ENCODE measurements around the gene NXN.

The NXN gene

DNA sequence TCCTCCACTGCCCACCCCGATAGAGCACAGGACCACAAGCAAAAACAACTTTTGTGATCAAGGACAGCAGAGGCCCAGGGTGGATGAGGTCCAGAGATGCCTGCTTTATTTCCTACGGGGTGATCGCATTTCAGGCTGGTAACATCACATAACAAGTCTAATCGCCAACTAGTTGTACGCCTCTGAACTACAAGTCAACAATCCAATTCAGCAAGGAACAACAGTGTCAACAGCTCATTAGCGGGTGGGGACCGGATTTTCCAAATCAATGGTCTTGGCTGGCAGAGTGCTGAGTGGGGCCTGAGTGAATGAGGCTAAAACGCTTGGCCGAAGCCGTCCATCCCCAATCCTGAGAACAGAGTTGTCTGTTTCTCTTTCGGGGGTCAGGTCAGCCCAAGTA, 180.3 kb downstream of the NXN start:
- Histone ChIP-seq H3K36me3 (ENCODE audit: control insufficient read depth, insufficient read depth, low read length) (no peaks in the 10 kb centered on the region), H3K27me3 (replicated peaks; ENCODE audit: control insufficient read depth, insufficient read depth, low read length) (no peaks in the 10 kb centered on the region; the same call in 1 of the 2 replicates), H3K4me3 (replicated peaks; ENCODE audit: low read depth, low read length) (no peak overlapping the region)
- TF ChIP-seq, protein P1, sequence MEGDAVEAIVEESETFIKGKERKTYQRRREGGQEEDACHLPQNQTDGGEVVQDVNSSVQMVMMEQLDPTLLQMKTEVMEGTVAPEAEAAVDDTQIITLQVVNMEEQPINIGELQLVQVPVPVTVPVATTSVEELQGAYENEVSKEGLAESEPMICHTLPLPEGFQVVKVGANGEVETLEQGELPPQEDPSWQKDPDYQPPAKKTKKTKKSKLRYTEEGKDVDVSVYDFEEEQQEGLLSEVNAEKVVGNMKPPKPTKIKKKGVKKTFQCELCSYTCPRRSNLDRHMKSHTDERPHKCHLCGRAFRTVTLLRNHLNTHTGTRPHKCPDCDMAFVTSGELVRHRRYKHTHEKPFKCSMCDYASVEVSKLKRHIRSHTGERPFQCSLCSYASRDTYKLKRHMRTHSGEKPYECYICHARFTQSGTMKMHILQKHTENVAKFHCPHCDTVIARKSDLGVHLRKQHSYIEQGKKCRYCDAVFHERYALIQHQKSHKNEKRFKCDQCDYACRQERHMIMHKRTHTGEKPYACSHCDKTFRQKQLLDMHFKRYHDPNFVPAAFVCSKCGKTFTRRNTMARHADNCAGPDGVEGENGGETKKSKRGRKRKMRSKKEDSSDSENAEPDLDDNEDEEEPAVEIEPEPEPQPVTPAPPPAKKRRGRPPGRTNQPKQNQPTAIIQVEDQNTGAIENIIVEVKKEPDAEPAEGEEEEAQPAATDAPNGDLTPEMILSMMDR (IDR thresholded peaks at IDR 0.05; ENCODE audit: insufficient read depth, low read length, poor library complexity, severe bottlenecking) = no peak
- no peak for DNase-seq (ENCODE audit: extremely low read depth, insufficient read length)

GRCh38 chr17:798246-798645, 181.3 kb downstream of the NXN start:
- Histone ChIP-seq H3K4me3 (replicated peaks; ENCODE audit: low read depth, low read length) (no peak overlapping the region), H3K36me3 (ENCODE audit: control insufficient read depth, insufficient read depth, low read length) (no peaks in the 10 kb centered on the region), H3K27me3 (replicated peaks; ENCODE audit: control insufficient read depth, insufficient read depth, low read length) (no peaks in the 10 kb centered on the region; the same call in 1 of the 2 replicates)
- TF ChIP-seq, protein P1 (IDR thresholded peaks at IDR 0.05; ENCODE audit: insufficient read depth, low read length, poor library complexity, severe bottlenecking) = no peak
- DNase-seq (ENCODE audit: extremely low read depth, insufficient read length) = no peak

- TF ChIP-seq, protein P1 (IDR thresholded peaks at IDR 0.05; ENCODE audit: insufficient read depth, low read length, poor library complexity, severe bottlenecking) = no peak
- H3K36me3 ChIP-seq (ENCODE audit: control insufficient read depth, insufficient read depth, low read length) = peaks cover 5% of the 10 kb centered on the region
- no peak overlapping the region for H3K4me3 ChIP-seq (replicated peaks; ENCODE audit: low read depth, low read length)
These were observed 182.2 kb downstream of the NXN start for GRCh38 chr17:797236-797840.

GRCh38 chr17:796609-797008, 183.0 kb downstream of the NXN start:
- Histone ChIP-seq H3K27me3 (replicated peaks; ENCODE audit: control insufficient read depth, insufficient read depth, low read length) (no peaks in the 10 kb centered on the region), H3K36me3 (ENCODE audit: control insufficient read depth, insufficient read depth, low read length) (peaks cover 8% of the 10 kb centered on the region), H3K4me3 (replicated peaks; ENCODE audit: low read depth, low read length) (no peak overlapping the region)
- TF ChIP-seq, protein P1 (IDR thresholded peaks at IDR 0.05; ENCODE audit: insufficient read depth, low read length, poor library complexity, severe bottlenecking) = no peak
- no peak for DNase-seq (ENCODE audit: extremely low read depth, insufficient read length)

More at GRCh38 chr17:797236-797840, 182.2 kb downstream of the NXN start:
- H3K27me3 ChIP-seq (replicated peaks; ENCODE audit: control insufficient read depth, insufficient read depth, low read length) = no peaks in the 10 kb centered on the region; the same call in 1 of the 2 replicates
- DNase-seq (ENCODE audit: extremely low read depth, insufficient read length) = no peak

DNA sequence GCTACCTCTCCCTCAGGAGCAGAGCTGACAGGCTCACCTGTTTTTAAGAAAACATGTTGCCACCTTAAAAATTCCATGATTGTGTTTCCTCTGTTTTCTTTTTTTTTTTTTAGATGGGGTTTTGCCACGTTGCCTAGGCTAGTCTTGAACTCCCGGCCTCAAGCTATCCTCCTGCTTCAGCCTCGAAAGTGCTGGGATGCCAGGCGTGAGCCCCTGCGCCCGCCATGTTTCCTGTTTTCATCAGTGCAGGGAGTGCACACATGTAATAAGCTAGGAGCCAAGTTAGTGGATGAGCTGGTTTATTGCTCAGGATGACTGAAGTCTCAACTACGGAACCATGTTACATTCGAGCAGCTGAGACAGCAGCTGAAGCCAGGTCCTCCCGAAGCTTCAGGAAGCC, 183.9 kb downstream of the NXN start:
- DNase-seq (ENCODE audit: extremely low read depth, insufficient read length) = no peak
- TF ChIP-seq, protein P1 (IDR thresholded peaks at IDR 0.05; ENCODE audit: insufficient read depth, low read length, poor library complexity, severe bottlenecking) = no peak
- Histone ChIP-seq H3K27me3 (replicated peaks; ENCODE audit: control insufficient read depth, insufficient read depth, low read length) (no peaks in the 10 kb centered on the region), H3K4me3 (replicated peaks; ENCODE audit: low read depth, low read length) (no peak overlapping the region), H3K36me3 (ENCODE audit: control insufficient read depth, insufficient read depth, low read length) (peaks cover 13% of the 10 kb centered on the region)

DNA sequence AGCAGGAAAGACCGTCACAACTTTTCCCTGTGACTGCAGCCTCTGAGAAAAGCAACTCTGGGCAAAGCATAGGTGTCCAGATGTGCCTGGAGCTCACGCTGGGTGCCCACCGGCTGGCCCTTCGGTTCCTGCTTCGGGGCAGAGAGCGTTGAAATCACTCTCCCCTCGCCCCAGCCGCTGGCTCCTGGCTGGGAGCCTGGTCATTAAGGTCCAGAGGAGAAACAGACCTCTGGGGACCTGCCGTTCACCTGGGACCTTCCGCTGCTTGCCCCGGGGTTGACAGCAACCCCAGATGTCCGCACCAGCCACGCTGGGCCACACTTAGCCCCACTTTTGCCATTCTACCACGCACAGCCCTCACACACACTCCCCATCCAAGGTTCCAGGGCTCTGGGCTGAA, 184.3 kb downstream of the NXN start:
- Histone ChIP-seq H3K36me3 (ENCODE audit: control insufficient read depth, insufficient read depth, low read length) (peaks cover 13% of the 10 kb centered on the region), H3K4me3 (replicated peaks; ENCODE audit: low read depth, low read length) (no peak overlapping the region), H3K27me3 (replicated peaks; ENCODE audit: control insufficient read depth, insufficient read depth, low read length) (no peaks in the 10 kb centered on the region)
- no peak for DNase-seq (ENCODE audit: extremely low read depth, insufficient read length)
- TF ChIP-seq, protein P1 (IDR thresholded peaks at IDR 0.05; ENCODE audit: insufficient read depth, low read length, poor library complexity, severe bottlenecking) = no peak
